IMR-90 (cell line): ENCODE measurements around the gene TRIM32. TPM values are rescaled to one million over a fixed set of nuclear protein-coding genes. Genes with fewer than 3 reads are reported as not detected.

Experiments
- ATAC-seq: fragments of 200-7000 bp; cut with Tn5 transposase; 2 replicates; pipeline ENCODE4 v1.9.1; 2020; ENCODE audit warnings: low read depth, mild to moderate bottlenecking, moderate library complexity
- BruUV-seq: library from RNA; stranded (reverse); fragments of 400-500 nt; replicated peaks from 2 replicates; lab custom pipeline; 2021; lab: Mats Ljungman, UMichigan
- CTCF ChIA-PET: fragments of 300-600 bp; formaldehyde crosslinking; extraction: SDS; loops from one replicate; lab custom pipeline; 2021; ENCODE audit warnings: antibody characterized with exemption; lab: Yijun Ruan, JAX
- POLR2A ChIA-PET: fragments of 300-600 bp; sonication (Branson Sonifier 250); formaldehyde crosslinking; loops from one replicate; lab custom pipeline; 2022; ENCODE audit warnings: antibody characterized with exemption; ENCODE audit not compliant: unreplicated experiment; lab: Charles Lee
- DNase-seq: peaks from one replicate; pipeline ENCODE4 v3.0.0; 2013
- H2AFZ ChIP-seq: replicated peaks from 2 replicates; pipeline ENCODE3; 2013; ENCODE audit warnings: low read length, mild to moderate bottlenecking; ENCODE audit not compliant: poor library complexity
- H2AK5ac ChIP-seq: 2 replicates; pipeline ENCODE4 v1.6.1; 2013; ENCODE audit warnings: low read depth, low read length, inconsistent platforms
- H2AK9ac ChIP-seq: replicated peaks from 2 replicates; pipeline ENCODE3; 2013; ENCODE audit warnings: mild to moderate bottlenecking, low read depth, low read length, moderate library complexity; ENCODE audit not compliant: poor library complexity
- H2BK120ac ChIP-seq: 2 replicates; pipeline ENCODE4 v1.6.1; 2013; ENCODE audit warnings: low read depth, low read length, inconsistent platforms
- H2BK15ac ChIP-seq: 3 replicates; pipeline ENCODE4 v1.6.1; 2013; ENCODE audit warnings: low read depth, low read length, inconsistent platforms
- H2BK20ac ChIP-seq: 2 replicates; pipeline ENCODE4 v1.6.1; 2013; ENCODE audit warnings: low read depth, mild to moderate bottlenecking, inconsistent platforms, low read length, moderate library complexity
- H2BK5ac ChIP-seq: 2 replicates; pipeline ENCODE4 v1.6.1; 2013; ENCODE audit warnings: mild to moderate bottlenecking, low read depth, low read length, inconsistent platforms; ENCODE audit not compliant: poor library complexity, severe bottlenecking
- H3K14ac ChIP-seq: replicated peaks from 2 replicates; pipeline ENCODE4 v1.6.1; 2013; ENCODE audit warnings: low read depth, low read length, inconsistent platforms
- H3K18ac ChIP-seq: 2 replicates; pipeline ENCODE4 v1.6.1; 2013; ENCODE audit warnings: low read depth, low read length, control low read depth
- H3K23ac ChIP-seq: 2 replicates; pipeline ENCODE4 v1.6.1; 2013; ENCODE audit warnings: low read depth, low read length, inconsistent platforms
- H3K27ac ChIP-seq: 2 replicates; pipeline ENCODE4 v1.5.1; 2013; ENCODE audit warnings: mild to moderate bottlenecking, control low read depth, low read length; ENCODE audit not compliant: insufficient read depth
- H3K27me3 ChIP-seq: 2 replicates; pipeline ENCODE4 v1.6.1; 2013; ENCODE audit warnings: low read length; ENCODE audit not compliant: control insufficient read depth, insufficient read depth
- H3K36me3 ChIP-seq: 2 replicates; pipeline ENCODE4 v1.6.1; 2013; ENCODE audit warnings: low read length, mixed read lengths; ENCODE audit not compliant: control insufficient read depth, insufficient read depth
- H3K4ac ChIP-seq: 2 replicates; pipeline ENCODE4 v1.6.1; 2013; ENCODE audit warnings: low read depth, low read length, inconsistent platforms
- H3K4me1 ChIP-seq: 2 replicates; pipeline ENCODE4 v1.6.1; 2013; ENCODE audit warnings: low read length, mixed read lengths; ENCODE audit not compliant: control insufficient read depth, insufficient read depth
- H3K4me2 ChIP-seq: 2 replicates; pipeline ENCODE4 v1.6.1; 2013; ENCODE audit warnings: low read depth, mild to moderate bottlenecking, control low read depth, low read length, moderate library complexity
- H3K4me3 ChIP-seq: 2 replicates; pipeline ENCODE4 v1.5.1; 2013; ENCODE audit warnings: low read depth, mild to moderate bottlenecking, control low read depth, low read length, moderate library complexity; ENCODE audit not compliant: insufficient read depth
- H3K56ac ChIP-seq: 2 replicates; pipeline ENCODE4 v1.6.1; 2013; ENCODE audit warnings: low read length, inconsistent platforms; ENCODE audit not compliant: insufficient read depth; ENCODE audit errors: extremely low read depth
- H3K79me1 ChIP-seq, 2 experiments: 2 replicates each; pipeline ENCODE4 v1.6.1; 2013; ENCODE audit warnings: low read length in 2 of 2, inconsistent platforms in 1 of 2, low read depth in 1 of 2
- H3K9ac ChIP-seq: 2 replicates; pipeline ENCODE4 v1.6.1; 2013; ENCODE audit warnings: low read depth, low read length, control low read depth
- H3K9me1 ChIP-seq: 2 replicates; pipeline ENCODE4 v1.6.1; 2013; ENCODE audit warnings: low read length, inconsistent platforms; ENCODE audit not compliant: insufficient read depth
- H3K9me3 ChIP-seq: 2 replicates; pipeline ENCODE4 v1.6.1; 2013; ENCODE audit warnings: low read length; ENCODE audit not compliant: control insufficient read depth, insufficient read depth
- H4K20me1 ChIP-seq: 2 replicates; pipeline ENCODE4 v1.6.1; 2013; ENCODE audit warnings: low read length, inconsistent platforms; ENCODE audit not compliant: insufficient read depth
- H4K5ac ChIP-seq: 2 replicates; pipeline ENCODE4 v1.6.1; 2013; ENCODE audit warnings: mild to moderate bottlenecking, low read depth, low read length, control low read depth
- H4K8ac ChIP-seq, 2 experiments: 2 replicates each; pipeline ENCODE4 v1.6.1; 2013; ENCODE audit warnings: low read depth in 2 of 2, low read length in 2 of 2, control low read depth in 1 of 2, inconsistent platforms in 1 of 2
- H4K91ac ChIP-seq: 2 replicates; pipeline ENCODE4 v1.6.1; 2013; ENCODE audit warnings: low read depth, low read length, inconsistent platforms; ENCODE audit not compliant: insufficient read depth
- CEBPB ChIP-seq: IDR thresholded peaks from 2 replicates; pipeline ENCODE4 v1.6.1; 2012; ENCODE audit warnings: low read depth, low read length, improper control_type of control experiment
- CHD1 ChIP-seq: IDR thresholded peaks from 2 replicates; pipeline ENCODE4 v1.6.1; 2012; ENCODE audit warnings: low read depth, low read length, improper control_type of control experiment
- FOS ChIP-seq: fragments of 150-350 bp; IDR thresholded peaks from 2 replicates; pipeline ENCODE4 v1.6.1; 2016; ENCODE audit warnings: low read depth, low read length
- MAZ ChIP-seq: IDR thresholded peaks from 2 replicates; pipeline ENCODE4 v1.6.1; 2012; ENCODE audit warnings: low read depth, mild to moderate bottlenecking, low read length, improper control_type of control experiment, moderate library complexity, borderline replicate concordance
- NFE2L2 ChIP-seq: fragments of 150-350 bp; IDR thresholded peaks from 2 replicates; pipeline ENCODE4 v1.6.1; 2016; ENCODE audit warnings: low read depth, mild to moderate bottlenecking, low read length
- POLR2A ChIP-seq: IDR thresholded peaks from 2 replicates; pipeline ENCODE4 v1.6.1; 2012; ENCODE audit warnings: mild to moderate bottlenecking, low read depth, low read length
- RAD21 ChIP-seq: IDR thresholded peaks from 2 replicates; pipeline ENCODE4 v1.6.1; 2012; ENCODE audit warnings: low read length, improper control_type of control experiment
- SMC3 ChIP-seq: fragments of 150-350 bp; IDR thresholded peaks from 2 replicates; pipeline ENCODE4 v1.6.1; 2016; ENCODE audit warnings: low read depth, mild to moderate bottlenecking, antibody characterized with exemption, low read length, moderate library complexity
- WGBS, 2 experiments: methylation state at CpG; one replicate each; pipeline versions ENCODE4 v1.1.5 to v1.1.7; 2013; ENCODE audit warnings: missing lambda C conversion rate in 2 of 2; ENCODE audit not compliant: insufficient read length in 1 of 2; ENCODE audit errors: extremely low coverage in 2 of 2; 5-methylcytosine and 5-hydroxymethylcytosine counted together
- dilution Hi-C: fragments of 300-500 bp; cut with HindIII; formaldehyde crosslinking; loops from one replicate; pipeline ENCODE4 v1.14.3; 2018; ENCODE audit warnings: low sequenced_read_pairs; ENCODE audit not compliant: unreplicated experiment
- in situ Hi-C: fragments of 300-500 bp; cut with MboI; formaldehyde crosslinking; loops from 3 replicates; pipeline ENCODE4 v1.14.3; 2019; ENCODE audit warnings: low sequenced_read_pairs, inconsistent platforms, mixed read lengths
- intact Hi-C: fragments of 100-400 bp; cut with micrococcal nuclease; formaldehyde crosslinking; loops from 2 replicates; pipeline ENCODE4 v1.10.0; 2022
- polyA plus RNA-seq, 3 experiments: library from polyadenylated mRNA; depleted of rRNA; stranded (reverse); fragments of >200 nt; gene quantifications; 2 replicates each; pipeline ENCODE4 v1.2.3, GENCODE V29; 2012; ENCODE audit warnings: low replicate concordance in 1 of 3
- total RNA-seq: library from RNA; depleted of rRNA; stranded (reverse); fragments of >200 nt; gene quantifications from 2 replicates; pipeline ENCODE4 v1.2.3, GENCODE V29; 2012
- TF ChIP-seq, protein P1 (sequence below): conservative IDR thresholded peaks from 2 replicates; pipeline ENCODE4 v1.5.1; 2012; ENCODE audit warnings: mild to moderate bottlenecking, low read depth, low read length, improper control_type of control experiment
- TF ChIP-seq, protein P2 (sequence below): fragments of 150-350 bp; IDR thresholded peaks from 2 replicates; pipeline ENCODE4 v1.6.1; 2017; ENCODE audit warnings: mild to moderate bottlenecking, antibody characterized with exemption, low read length, low read depth

TRIM32 gene
- total and polyA plus RNA-seq, 2 of the 4 experiments (the other 2 are of a cell fraction), result 12.8 to 31.0 TPM

DNA sequence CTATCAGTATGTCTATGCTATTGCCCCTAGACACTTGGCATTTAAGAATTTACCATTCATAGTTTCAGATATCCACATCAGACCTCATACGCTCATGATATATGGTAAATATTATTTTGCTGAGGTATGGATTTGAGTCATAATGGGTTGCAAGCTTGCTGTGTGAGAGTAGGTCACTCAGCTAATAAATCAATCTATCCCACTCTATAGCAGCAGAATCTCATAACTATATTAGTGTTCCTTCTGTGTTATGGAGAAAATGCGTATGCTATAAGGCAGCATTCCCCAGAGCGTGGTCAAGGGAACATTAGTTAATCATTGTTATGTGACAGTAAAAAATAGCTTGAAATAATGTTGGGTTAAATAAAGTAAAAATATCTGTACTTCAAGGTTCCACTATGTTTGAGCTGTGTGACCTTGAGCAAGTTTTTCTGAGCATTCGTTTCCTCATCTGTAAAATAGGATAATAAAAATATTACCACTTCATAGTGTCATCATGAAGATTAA is 7.7 kb downstream of the TRIM32 start:
- CTCF ChIA-PET, result no interaction called here
- Histone ChIP-seq H3K9me1 (peaks cover 23% of the 10 kb centered on the region), H2BK15ac (no peak overlapping the region), H3K79me1 (peaks cover 52 to 84% of the 10 kb centered on the region in 2 experiments), H3K9me3 (no peaks in the 10 kb centered on the region), H3K27me3 (no peaks in the 10 kb centered on the region), H3K9ac (no peak overlapping the region), H4K8ac (no peak overlapping the region), H3K56ac (no peak overlapping the region), H2AK5ac (no peak overlapping the region), H3K14ac (no peak overlapping the region), H4K91ac (no peak overlapping the region), H2BK5ac (no peak overlapping the region), H2BK20ac (no peak overlapping the region), H3K4me2 (no peak overlapping the region), H3K4me1 (peaks cover 12% of the 10 kb centered on the region), H3K4me3 (no peak overlapping the region), H3K36me3 (peaks cover 21% of the 10 kb centered on the region), H2BK120ac (no peak overlapping the region), H3K23ac (no peak overlapping the region), H2AFZ (no peak overlapping the region), H3K18ac (no peak overlapping the region), H3K4ac (no peak overlapping the region), H4K5ac (no peak overlapping the region), H4K20me1 (peaks cover 71% of the 10 kb centered on the region), H3K27ac (no peak overlapping the region), H2AK9ac (no peak overlapping the region)
- intact Hi-C loops, result no loop called here
- ATAC-seq (no peak), DNase-seq (no peak)
- TF ChIP-seq MAZ (no peak), POLR2A (no peak), FOS (no peak), SMC3 (no peak), CHD1 (no peak), RAD21 (no peak), NFE2L2 (no peak), CEBPB (no peak)
- TF ChIP-seq, protein P1, sequence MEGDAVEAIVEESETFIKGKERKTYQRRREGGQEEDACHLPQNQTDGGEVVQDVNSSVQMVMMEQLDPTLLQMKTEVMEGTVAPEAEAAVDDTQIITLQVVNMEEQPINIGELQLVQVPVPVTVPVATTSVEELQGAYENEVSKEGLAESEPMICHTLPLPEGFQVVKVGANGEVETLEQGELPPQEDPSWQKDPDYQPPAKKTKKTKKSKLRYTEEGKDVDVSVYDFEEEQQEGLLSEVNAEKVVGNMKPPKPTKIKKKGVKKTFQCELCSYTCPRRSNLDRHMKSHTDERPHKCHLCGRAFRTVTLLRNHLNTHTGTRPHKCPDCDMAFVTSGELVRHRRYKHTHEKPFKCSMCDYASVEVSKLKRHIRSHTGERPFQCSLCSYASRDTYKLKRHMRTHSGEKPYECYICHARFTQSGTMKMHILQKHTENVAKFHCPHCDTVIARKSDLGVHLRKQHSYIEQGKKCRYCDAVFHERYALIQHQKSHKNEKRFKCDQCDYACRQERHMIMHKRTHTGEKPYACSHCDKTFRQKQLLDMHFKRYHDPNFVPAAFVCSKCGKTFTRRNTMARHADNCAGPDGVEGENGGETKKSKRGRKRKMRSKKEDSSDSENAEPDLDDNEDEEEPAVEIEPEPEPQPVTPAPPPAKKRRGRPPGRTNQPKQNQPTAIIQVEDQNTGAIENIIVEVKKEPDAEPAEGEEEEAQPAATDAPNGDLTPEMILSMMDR, result no peak
- TF ChIP-seq, protein P2, sequence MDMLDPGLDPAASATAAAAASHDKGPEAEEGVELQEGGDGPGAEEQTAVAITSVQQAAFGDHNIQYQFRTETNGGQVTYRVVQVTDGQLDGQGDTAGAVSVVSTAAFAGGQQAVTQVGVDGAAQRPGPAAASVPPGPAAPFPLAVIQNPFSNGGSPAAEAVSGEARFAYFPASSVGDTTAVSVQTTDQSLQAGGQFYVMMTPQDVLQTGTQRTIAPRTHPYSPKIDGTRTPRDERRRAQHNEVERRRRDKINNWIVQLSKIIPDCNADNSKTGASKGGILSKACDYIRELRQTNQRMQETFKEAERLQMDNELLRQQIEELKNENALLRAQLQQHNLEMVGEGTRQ, result no peak
- BruUV-seq, result no TSS peak
- no CpG with 5 or more reads among the region's 4 CpGs for WGBS, 2 experiments
- dilution Hi-C loops, result no loop called here
- in situ Hi-C loops, result no loop called here
- POLR2A ChIA-PET, result no interaction called here
